Cardiac septum (tissue), 1 donor: ENCODE data around the gene TLCD3B. TPM values are rescaled to one million over a fixed set of nuclear protein-coding genes. Genes with fewer than 3 reads are reported as not detected.
"Not testable (repeated sequence)": the region's sequence is repeated elsewhere in the genome, so short reads cannot be mapped to it uniquely, and the experiment has no call there.

Experiments used
- DNase-seq: peaks from one replicate; pipeline ENCODE4 v3.0.0-alpha.2; 2020; ENCODE audit warnings: low spot score
- intact Hi-C: fragments of 100-400 bp; cut with DNase I; formaldehyde crosslinking; loops from one replicate; pipeline ENCODE4 v1.14.0; 2022
- total RNA-seq: library from RNA; stranded (reverse); fragmentation: NEBNext Ultra II Directional; extraction: Animal tissue kit (Norgen Biotek cat#: 25700); gene quantifications from one replicate; pipeline ENCODE4 v1.2.1, GENCODE V29; 2021
- donor health status: DM: no; HTN: no; CAD: no.

TLCD3B gene
- total RNA-seq, 1 donor from 2014 or later, result not detected

- no peak for DNase-seq
- intact Hi-C loops, result no loop called here
Observed at GRCh38 chr16:30028438-30029076, 2.5 kb downstream of the TLCD3B start.

- intact Hi-C loops, result no loop called here
Observed at GRCh38 chr16:30027588-30028437, 3.3 kb downstream of the TLCD3B start.

GRCh38 chr16:30026449-30026848, 4.6 kb downstream of the TLCD3B start:
- DNase-seq, result no peak
- intact Hi-C loops, result no loop called here

More at GRCh38 chr16:30027588-30028437, 3.3 kb downstream of the TLCD3B start:
- no peak for DNase-seq

- intact Hi-C loops, result no loop called here
- DNase-seq, result no peak
Observed at GRCh38 chr16:30025574-30025973, 5.5 kb downstream of the TLCD3B start.

GRCh38 chr16:30025156-30025555, 5.9 kb downstream of the TLCD3B start:
- intact Hi-C loops, result no loop called here

GRCh38 chr16:30024451-30024850, 6.6 kb downstream of the TLCD3B start:
- intact Hi-C loops, result loop anchor here (5.0 kb wide), 1 partner anchor 322 kb away; no protein-coding TSS in a partner anchor
- DNase-seq, result no peak

More at GRCh38 chr16:30025156-30025555, 5.9 kb downstream of the TLCD3B start:
- DNase-seq, result no peak

- intact Hi-C loops, result loop anchor here (5.0 kb wide), 1 partner anchor 321 kb away; no protein-coding TSS in a partner anchor
- no peak for DNase-seq
Observed at GRCh38 chr16:30023586-30023985, 7.5 kb downstream of the TLCD3B start.

GRCh38 chr16:30022887-30023286, 8.2 kb downstream of the TLCD3B start, which contains the start of gene C16orf92:
C16orf92 (plus strand) TSS chr16:30023198; CDS start chr16:30023341, 143 bp downstream.
- DNase-seq, result no peak
- intact Hi-C loops, result loop anchor here (5.0 kb wide), 1 partner anchor 321 kb away; no protein-coding TSS in a partner anchor

- intact Hi-C loops, result no loop called here
- DNase-seq, result no peak
Observed at GRCh38 chr16:30018731-30019158, 12.3 kb downstream of the TLCD3B start.

GRCh38 chr16:30017937-30018336, 13.1 kb downstream of the TLCD3B start:
- intact Hi-C loops, DNase-seq: not testable (repeated sequence)

- intact Hi-C loops, result no loop called here
- no peak for DNase-seq
Observed at GRCh38 chr16:30017277-30017656, 13.8 kb downstream of the TLCD3B start.

- no peak for DNase-seq
- intact Hi-C loops, result no loop called here
Observed at GRCh38 chr16:30016555-30017276, 14.4 kb downstream of the TLCD3B start.

GRCh38 chr16:30015450-30015849, 15.6 kb downstream of the TLCD3B start:
- DNase-seq, intact Hi-C loops: not testable (repeated sequence)

- DNase-seq, intact Hi-C loops: not testable (repeated sequence)
Observed at GRCh38 chr16:30012598-30012997, 18.5 kb downstream of the TLCD3B start.

- no peak for DNase-seq
- intact Hi-C loops, result no loop called here
Observed at GRCh38 chr16:30011714-30012504, 19.2 kb downstream of the TLCD3B start.

GRCh38 chr16:30010844-30011713, 20.0 kb downstream of the TLCD3B start, which contains the start of gene DOC2A:
DOC2A (minus strand) TSS chr16:30011027; CDS start chr16:30010222, 805 bp downstream.
- intact Hi-C loops, result no loop called here

GRCh38 chr16:30009990-30010843, 20.9 kb downstream of the TLCD3B start:
- intact Hi-C loops, result no loop called here
- DNase-seq, result no peak

More at GRCh38 chr16:30010844-30011713, 20.0 kb downstream of the TLCD3B start, which contains the start of gene DOC2A:
- no peak for DNase-seq
